ENCODE data around the gene AGAP1.

AGAP1 gene

DNA sequence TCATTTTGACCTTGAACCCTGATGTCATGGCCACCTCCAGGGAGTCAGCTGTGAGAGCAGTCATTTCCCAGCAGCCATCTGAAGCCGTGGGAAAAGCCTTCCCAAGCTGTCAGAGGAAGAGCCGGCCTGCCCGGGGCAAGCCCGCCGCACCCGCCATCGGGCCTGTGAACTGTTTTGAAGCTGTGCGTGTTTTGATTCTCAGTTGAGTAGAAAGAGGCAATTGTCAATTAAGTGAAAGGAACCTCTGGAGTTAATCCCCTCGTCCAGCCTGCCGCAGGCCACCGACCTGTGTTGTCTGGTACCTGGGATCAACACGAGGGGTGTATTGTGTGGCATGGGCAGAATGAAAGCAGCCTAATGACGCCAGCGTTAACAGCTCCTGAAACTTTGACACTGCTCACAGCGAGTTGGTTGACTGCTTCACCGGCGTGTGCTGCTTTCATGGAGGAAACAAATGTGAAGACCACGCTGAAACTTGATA is 318.4 kb downstream of the AGAP1 start:
- Histone ChIP-seq H3K4me2 (ENCODE audit: low read length) (no peak overlapping the region), H3K4me1 (ENCODE audit: control insufficient read depth, insufficient read depth, low read length) (no peaks in the 10 kb centered on the region), H3K4me3 (ENCODE audit: low read length) (no peak overlapping the region), H3K9ac (ENCODE audit: low read depth, low read length) (no peak overlapping the region), H3K36me3 (ENCODE audit: insufficient read depth, low read length) (peaks cover 38% of the 10 kb centered on the region), H3K27me3 (ENCODE audit: control insufficient read depth, insufficient read depth, low read length) (no peaks in the 10 kb centered on the region), H3K9me3 (replicated peaks; ENCODE audit: low read length) (no peaks in the 10 kb centered on the region)

DNA sequence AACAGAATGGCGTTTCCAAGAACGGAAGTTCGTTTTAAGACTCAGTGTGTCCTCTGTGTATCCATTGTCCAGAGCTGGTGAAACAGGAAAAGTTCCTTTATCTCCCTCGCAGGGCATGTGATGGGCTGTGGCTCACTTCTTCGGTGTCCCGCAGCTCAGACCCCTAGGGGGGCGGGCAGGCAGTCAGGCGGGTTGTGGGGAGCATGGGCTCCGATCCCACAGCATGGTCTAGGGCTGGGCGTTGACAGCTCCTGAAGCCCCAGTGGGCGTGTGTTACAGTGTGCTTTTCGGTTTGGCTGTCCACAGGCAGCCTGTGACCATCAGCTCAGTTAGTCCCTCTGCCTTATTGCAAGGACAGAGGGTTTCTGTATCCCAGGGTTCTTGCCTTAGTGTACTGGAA is 319.6 kb downstream of the AGAP1 start:
- Histone ChIP-seq H3K27me3 (ENCODE audit: control insufficient read depth, insufficient read depth, low read length) (no peaks in the 10 kb centered on the region), H3K36me3 (ENCODE audit: insufficient read depth, low read length) (peaks cover 30% of the 10 kb centered on the region), H3K4me3 (ENCODE audit: low read length) (no peak overlapping the region), H3K9me3 (replicated peaks; ENCODE audit: low read length) (no peaks in the 10 kb centered on the region), H3K4me1 (ENCODE audit: control insufficient read depth, insufficient read depth, low read length) (no peaks in the 10 kb centered on the region), H3K4me2 (ENCODE audit: low read length) (no peak overlapping the region), H3K9ac (ENCODE audit: low read depth, low read length) (no peak overlapping the region)

DNA sequence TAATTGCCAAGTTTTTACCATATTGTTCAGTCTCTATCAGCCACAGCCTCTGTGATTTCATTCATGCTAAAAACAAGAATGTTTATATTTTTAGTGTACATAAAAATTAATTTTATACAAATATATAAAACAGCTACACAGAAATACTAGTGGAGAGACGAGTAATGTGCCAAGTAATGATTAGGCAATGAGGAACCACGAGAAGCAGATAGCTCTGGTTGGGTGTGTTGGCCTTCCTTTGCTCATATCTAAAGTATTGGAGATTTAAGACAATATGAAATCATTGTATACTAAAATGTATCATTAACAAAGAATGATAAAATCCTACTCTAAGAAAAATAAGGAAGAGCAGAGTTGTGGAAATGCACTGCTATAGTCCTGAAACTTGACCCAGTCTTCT is 326.7 kb downstream of the AGAP1 start:
- Histone ChIP-seq H3K27me3 (ENCODE audit: control insufficient read depth, insufficient read depth, low read length) (no peaks in the 10 kb centered on the region), H3K9me3 (replicated peaks; ENCODE audit: low read length) (no peaks in the 10 kb centered on the region), H3K4me3 (ENCODE audit: low read length) (no peak overlapping the region), H3K9ac (ENCODE audit: low read depth, low read length) (no peak overlapping the region), H3K36me3 (ENCODE audit: insufficient read depth, low read length) (peaks cover 1% of the 10 kb centered on the region), H3K4me2 (ENCODE audit: low read length) (no peak overlapping the region), H3K4me1 (ENCODE audit: control insufficient read depth, insufficient read depth, low read length) (no peaks in the 10 kb centered on the region)

DNA sequence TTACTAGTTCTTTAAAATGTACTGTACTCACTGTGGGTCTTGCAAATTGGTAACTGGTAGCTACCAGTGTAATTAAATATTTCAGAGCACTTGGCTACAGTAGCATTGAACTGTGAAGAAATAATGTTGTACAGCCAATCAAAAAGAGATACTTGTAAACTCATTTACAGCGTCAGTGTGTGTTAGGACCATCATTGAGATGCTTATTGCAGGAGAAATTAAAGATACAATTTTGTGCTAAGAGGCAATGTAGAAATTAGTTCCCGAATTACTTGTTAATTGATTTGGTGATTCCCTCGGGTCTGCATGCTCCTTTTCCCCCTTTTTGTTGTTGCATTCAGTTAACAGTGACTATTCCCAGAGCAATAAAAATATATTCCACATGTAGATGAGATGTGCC is 330.5 kb downstream of the AGAP1 start:
- Histone ChIP-seq H3K27me3 (ENCODE audit: control insufficient read depth, insufficient read depth, low read length) (no peaks in the 10 kb centered on the region), H3K9ac (ENCODE audit: low read depth, low read length) (no peak overlapping the region), H3K4me2 (ENCODE audit: low read length) (no peak overlapping the region), H3K9me3 (replicated peaks; ENCODE audit: low read length) (no peaks in the 10 kb centered on the region), H3K36me3 (ENCODE audit: insufficient read depth, low read length) (no peaks in the 10 kb centered on the region), H3K4me1 (ENCODE audit: control insufficient read depth, insufficient read depth, low read length) (peaks cover 11% of the 10 kb centered on the region), H3K4me3 (ENCODE audit: low read length) (no peak overlapping the region)

DNA sequence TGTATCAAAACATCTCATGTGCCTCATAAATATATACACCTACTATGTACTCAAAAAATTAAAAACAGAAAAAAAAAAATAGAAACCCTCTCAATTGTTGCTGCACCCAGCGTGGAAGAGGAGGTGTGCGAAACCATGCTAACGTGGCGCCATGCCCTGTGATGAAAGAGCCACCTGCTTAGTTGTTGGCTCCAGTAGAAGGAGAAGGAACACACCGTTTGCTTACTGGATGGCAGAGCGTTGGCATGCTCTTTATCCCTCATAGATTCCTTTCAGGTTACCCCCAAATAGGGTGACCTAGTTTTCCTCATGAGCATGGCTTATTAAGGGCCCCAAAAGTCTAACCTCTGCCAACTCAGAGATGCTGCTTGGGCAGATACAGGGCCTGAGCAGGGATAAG is 332.1 kb downstream of the AGAP1 start:
- H3K36me3 ChIP-seq (ENCODE audit: insufficient read depth, low read length), result no peaks in the 10 kb centered on the region
- H3K4me2 ChIP-seq (ENCODE audit: low read length), result no peak overlapping the region
- H3K4me1 ChIP-seq (ENCODE audit: control insufficient read depth, insufficient read depth, low read length), result peaks cover 11% of the 10 kb centered on the region

DNA sequence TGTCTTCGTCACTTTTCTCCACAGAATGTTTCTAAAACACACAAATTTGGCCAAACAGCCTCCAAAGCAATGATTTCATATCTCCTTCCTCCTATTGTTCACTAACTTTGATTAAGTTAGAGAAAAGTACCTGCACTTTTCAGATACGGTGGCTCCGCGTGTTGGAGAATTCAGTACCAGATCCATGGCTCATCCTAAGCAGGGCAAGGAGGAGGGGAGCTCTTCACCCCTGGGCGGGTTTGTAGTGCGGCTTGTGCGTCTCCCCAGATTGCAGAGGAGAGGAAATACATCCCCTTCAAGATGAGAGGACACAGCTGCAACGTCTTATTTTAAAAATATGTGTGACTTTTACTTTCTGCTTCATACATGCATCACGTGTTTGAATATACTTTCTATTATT is 333.0 kb downstream of the AGAP1 start:
- peaks cover 11% of the 10 kb centered on the region for H3K4me1 ChIP-seq (ENCODE audit: control insufficient read depth, insufficient read depth, low read length)
- H3K4me3 ChIP-seq (ENCODE audit: low read length), result no peak overlapping the region
- H3K9ac ChIP-seq (ENCODE audit: low read depth, low read length), result no peak overlapping the region
- H3K4me2 ChIP-seq (ENCODE audit: low read length), result no peak overlapping the region
- no peaks in the 10 kb centered on the region for H3K27me3 ChIP-seq (ENCODE audit: control insufficient read depth, insufficient read depth, low read length)
- no peaks in the 10 kb centered on the region for H3K9me3 ChIP-seq (replicated peaks; ENCODE audit: low read length)
- no peaks in the 10 kb centered on the region for H3K36me3 ChIP-seq (ENCODE audit: insufficient read depth, low read length)

More for the DNA sequence above, 332.1 kb downstream of the AGAP1 start:
- Histone ChIP-seq H3K4me3 (ENCODE audit: low read length) (no peak overlapping the region), H3K9ac (ENCODE audit: low read depth, low read length) (no peak overlapping the region), H3K27me3 (ENCODE audit: control insufficient read depth, insufficient read depth, low read length) (no peaks in the 10 kb centered on the region), H3K9me3 (replicated peaks; ENCODE audit: low read length) (no peaks in the 10 kb centered on the region)

DNA sequence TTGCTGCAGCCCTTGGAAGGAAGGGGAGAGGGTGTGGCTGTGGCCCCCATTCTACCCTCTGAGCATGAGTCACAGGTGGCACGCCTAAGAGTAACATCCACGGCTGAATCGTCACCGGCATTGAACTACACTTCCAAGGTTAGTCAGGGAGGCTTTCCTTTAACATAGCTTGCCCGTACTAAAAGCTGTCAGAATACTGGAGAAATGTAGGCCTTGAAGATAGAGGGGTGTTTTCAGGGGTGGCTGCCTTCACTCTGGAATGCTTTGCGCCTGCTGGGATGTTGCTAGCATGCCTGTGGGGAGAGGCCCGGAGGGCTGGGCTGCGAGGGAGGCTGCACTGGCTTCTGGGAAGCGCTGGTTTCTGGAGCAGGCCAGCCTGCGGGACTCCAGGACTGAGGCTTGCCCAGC is 333.7 kb downstream of the AGAP1 start:
- H3K27me3 ChIP-seq (ENCODE audit: control insufficient read depth, insufficient read depth, low read length), result no peaks in the 10 kb centered on the region

DNA sequence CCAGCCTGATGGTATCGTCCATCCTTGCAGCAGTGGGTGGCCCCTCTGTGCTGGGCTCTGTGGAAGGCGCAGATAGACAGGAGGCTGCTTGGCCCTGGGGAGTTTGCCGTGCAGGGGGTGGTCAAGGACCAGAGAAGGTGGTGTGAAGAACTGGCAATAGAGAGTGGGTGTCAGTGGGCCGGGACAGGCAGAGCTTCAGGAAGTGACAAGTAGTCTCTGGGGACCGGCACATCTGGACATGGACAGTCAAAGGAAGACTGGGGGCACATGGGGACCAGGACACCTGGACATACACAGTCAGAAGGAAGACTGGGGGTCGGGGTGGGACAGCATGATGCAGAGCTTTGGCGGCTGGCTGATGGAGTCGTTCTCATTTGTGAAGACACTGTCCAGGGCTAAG is 335.9 kb downstream of the AGAP1 start:
- no peaks in the 10 kb centered on the region for H3K36me3 ChIP-seq (ENCODE audit: insufficient read depth, low read length)

More for the DNA sequence above, 333.7 kb downstream of the AGAP1 start:
- peak overlapping the region; percentile 6 for H3K4me2 ChIP-seq (ENCODE audit: low read length)
- no peaks in the 10 kb centered on the region for H3K36me3 ChIP-seq (ENCODE audit: insufficient read depth, low read length)
- H3K9me3 ChIP-seq (replicated peaks; ENCODE audit: low read length), result no peaks in the 10 kb centered on the region
- peaks cover 11% of the 10 kb centered on the region for H3K4me1 ChIP-seq (ENCODE audit: control insufficient read depth, insufficient read depth, low read length)
- no peak overlapping the region for H3K9ac ChIP-seq (ENCODE audit: low read depth, low read length)
- H3K4me3 ChIP-seq (ENCODE audit: low read length), result no peak overlapping the region

DNA sequence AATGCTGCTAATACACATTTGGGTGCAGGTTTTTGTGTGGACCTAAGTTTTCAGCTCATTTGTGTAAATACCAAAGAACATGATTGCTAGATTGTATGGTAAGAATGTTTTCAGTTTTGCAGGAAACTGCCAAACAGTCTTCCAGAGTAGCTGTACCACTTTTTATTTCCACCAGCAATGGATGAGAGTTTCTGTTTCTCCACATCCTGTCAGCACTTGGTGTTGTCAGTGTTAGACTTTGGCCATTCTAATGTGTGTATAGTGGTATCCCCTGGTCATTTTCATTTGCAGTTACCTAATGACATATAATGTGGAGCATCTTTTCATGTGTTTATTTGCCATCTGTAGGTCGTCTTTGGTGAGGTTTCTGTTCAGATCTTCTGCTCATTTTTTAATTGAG is 337.9 kb downstream of the AGAP1 start:
- no peaks in the 10 kb centered on the region for H3K36me3 ChIP-seq (ENCODE audit: insufficient read depth, low read length)
- no peaks in the 10 kb centered on the region for H3K27me3 ChIP-seq (ENCODE audit: control insufficient read depth, insufficient read depth, low read length)
- no peak overlapping the region for H3K4me3 ChIP-seq (ENCODE audit: low read length)
- H3K9ac ChIP-seq (ENCODE audit: low read depth, low read length), result no peak overlapping the region
- H3K9me3 ChIP-seq (replicated peaks; ENCODE audit: low read length), result no peaks in the 10 kb centered on the region
- no peak overlapping the region for H3K4me2 ChIP-seq (ENCODE audit: low read length)
- peaks cover 11% of the 10 kb centered on the region for H3K4me1 ChIP-seq (ENCODE audit: control insufficient read depth, insufficient read depth, low read length)

More for the DNA sequence above, 335.9 kb downstream of the AGAP1 start:
- Histone ChIP-seq H3K27me3 (ENCODE audit: control insufficient read depth, insufficient read depth, low read length) (no peaks in the 10 kb centered on the region), H3K4me2 (ENCODE audit: low read length) (no peak overlapping the region), H3K9me3 (replicated peaks; ENCODE audit: low read length) (no peaks in the 10 kb centered on the region), H3K4me3 (ENCODE audit: low read length) (no peak overlapping the region), H3K9ac (ENCODE audit: low read depth, low read length) (no peak overlapping the region), H3K4me1 (ENCODE audit: control insufficient read depth, insufficient read depth, low read length) (peaks cover 11% of the 10 kb centered on the region)

DNA sequence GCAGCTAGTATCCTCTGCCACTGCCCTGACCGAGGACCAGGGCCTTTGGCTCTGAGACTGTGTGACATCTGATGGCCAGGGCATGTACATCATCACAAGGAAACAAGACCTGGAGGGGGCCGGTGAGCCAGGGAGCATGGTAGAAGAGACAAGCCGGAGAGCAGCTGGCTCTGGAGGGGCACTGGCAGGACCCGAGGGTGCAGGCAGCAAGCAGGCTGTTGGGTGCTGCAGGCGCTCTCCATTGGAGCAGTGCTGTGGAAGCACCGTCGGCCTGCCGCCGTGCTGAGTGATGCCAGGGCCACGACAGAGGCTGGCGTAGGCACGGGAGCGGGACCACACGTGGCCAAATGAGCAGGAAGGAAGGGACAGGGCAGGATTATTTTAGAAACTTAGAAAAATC is 339.1 kb downstream of the AGAP1 start:
- H3K4me3 ChIP-seq (ENCODE audit: low read length), result no peak overlapping the region
- peaks cover 2% of the 10 kb centered on the region for H3K4me1 ChIP-seq (ENCODE audit: control insufficient read depth, insufficient read depth, low read length)
- H3K36me3 ChIP-seq (ENCODE audit: insufficient read depth, low read length), result no peaks in the 10 kb centered on the region
- H3K27me3 ChIP-seq (ENCODE audit: control insufficient read depth, insufficient read depth, low read length), result no peaks in the 10 kb centered on the region
- H3K9me3 ChIP-seq (replicated peaks; ENCODE audit: low read length), result no peaks in the 10 kb centered on the region
- no peak overlapping the region for H3K9ac ChIP-seq (ENCODE audit: low read depth, low read length)
- no peak overlapping the region for H3K4me2 ChIP-seq (ENCODE audit: low read length)

DNA sequence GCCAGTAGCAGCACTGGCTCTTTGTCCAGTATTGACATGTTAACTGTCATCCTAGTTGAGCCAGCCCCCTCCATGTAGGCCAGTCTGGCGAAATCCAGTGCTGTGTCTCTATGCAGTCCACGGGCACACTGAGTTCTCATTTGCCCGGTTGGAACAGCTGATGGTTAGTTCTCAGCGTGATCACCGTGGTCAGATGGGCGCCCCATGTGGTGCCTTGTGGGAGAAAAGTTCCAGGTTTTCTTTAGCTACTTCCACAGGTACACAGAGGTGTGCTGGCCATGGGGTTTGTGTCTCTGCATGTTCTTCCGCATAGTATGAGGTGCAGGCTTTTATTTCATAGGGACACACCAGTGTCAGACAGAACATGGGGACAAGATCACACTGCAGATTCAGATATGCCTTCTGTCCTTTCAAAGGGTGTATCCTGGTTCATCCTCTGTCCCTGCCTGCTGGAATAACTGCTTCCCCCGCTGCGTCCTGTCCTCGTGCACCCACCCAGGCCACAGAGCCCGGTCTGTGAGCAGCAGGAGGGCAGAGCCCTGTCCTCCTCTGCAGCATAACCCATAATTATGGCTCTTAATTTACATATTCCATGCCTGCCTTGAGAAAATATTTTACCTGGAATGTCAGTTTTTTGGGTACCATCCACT is 340.3 kb downstream of the AGAP1 start:
- Histone ChIP-seq H3K9ac (ENCODE audit: low read depth, low read length) (no peak overlapping the region), H3K4me1 (ENCODE audit: control insufficient read depth, insufficient read depth, low read length) (no peaks in the 10 kb centered on the region), H3K9me3 (replicated peaks; ENCODE audit: low read length) (no peaks in the 10 kb centered on the region), H3K4me2 (ENCODE audit: low read length) (no peak overlapping the region), H3K4me3 (ENCODE audit: low read length) (no peak overlapping the region), H3K27me3 (ENCODE audit: control insufficient read depth, insufficient read depth, low read length) (no peaks in the 10 kb centered on the region), H3K36me3 (ENCODE audit: insufficient read depth, low read length) (no peaks in the 10 kb centered on the region)

DNA sequence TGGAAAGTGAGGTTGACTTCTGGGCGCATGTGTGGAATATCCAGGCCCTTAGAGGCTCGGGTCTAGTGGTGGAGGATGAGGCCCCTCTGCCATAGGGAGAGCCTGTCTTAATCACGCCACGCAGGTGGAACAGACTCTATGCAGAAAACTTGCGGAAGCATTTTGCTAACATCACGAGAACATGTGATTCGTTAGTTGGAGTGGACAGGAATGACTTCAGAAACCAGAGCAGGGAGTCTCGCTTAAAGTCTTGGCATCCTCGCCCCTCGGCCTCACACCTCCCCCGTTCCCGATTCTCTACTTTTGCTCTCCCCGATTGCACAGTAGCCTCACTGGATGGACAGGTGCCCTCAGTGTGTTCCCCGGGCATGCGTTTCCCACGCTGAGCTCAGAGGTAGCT is 340.9 kb downstream of the AGAP1 start:
- Histone ChIP-seq H3K27me3 (ENCODE audit: control insufficient read depth, insufficient read depth, low read length) (no peaks in the 10 kb centered on the region), H3K36me3 (ENCODE audit: insufficient read depth, low read length) (no peaks in the 10 kb centered on the region), H3K4me1 (ENCODE audit: control insufficient read depth, insufficient read depth, low read length) (no peaks in the 10 kb centered on the region), H3K9me3 (replicated peaks; ENCODE audit: low read length) (no peaks in the 10 kb centered on the region), H3K4me2 (ENCODE audit: low read length) (no peak overlapping the region), H3K9ac (ENCODE audit: low read depth, low read length) (no peak overlapping the region), H3K4me3 (ENCODE audit: low read length) (no peak overlapping the region)
